ENCODE data around the gene MARCHF10.
"Not testable (repeated sequence)": the region's sequence is repeated elsewhere in the genome, so short reads cannot be mapped to it uniquely, and the experiment has no call there.

Gene MARCHF10

DNA sequence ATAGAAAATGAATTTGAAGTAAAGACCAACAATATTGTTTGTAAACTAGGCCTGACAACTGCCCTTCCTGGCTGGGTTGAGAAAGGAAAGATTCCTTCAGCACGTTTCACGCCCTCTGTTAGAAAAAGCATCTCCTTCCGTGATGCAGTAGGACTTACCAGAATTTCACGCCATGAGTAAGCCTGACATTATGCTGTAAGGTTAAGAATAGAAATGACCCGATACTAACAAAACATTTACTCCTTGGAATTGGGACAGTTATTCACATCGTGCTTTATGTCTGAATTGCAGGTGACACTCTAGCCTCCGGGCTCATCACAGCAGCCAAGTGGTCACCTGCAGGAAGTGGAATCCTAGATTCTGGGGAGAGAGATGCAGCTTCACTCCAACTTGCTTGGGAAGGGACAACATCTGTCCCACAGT is 17.5 kb downstream of the MARCHF10 start:
- DNase-seq (ENCODE audit: low spot score) = no peak

DNA sequence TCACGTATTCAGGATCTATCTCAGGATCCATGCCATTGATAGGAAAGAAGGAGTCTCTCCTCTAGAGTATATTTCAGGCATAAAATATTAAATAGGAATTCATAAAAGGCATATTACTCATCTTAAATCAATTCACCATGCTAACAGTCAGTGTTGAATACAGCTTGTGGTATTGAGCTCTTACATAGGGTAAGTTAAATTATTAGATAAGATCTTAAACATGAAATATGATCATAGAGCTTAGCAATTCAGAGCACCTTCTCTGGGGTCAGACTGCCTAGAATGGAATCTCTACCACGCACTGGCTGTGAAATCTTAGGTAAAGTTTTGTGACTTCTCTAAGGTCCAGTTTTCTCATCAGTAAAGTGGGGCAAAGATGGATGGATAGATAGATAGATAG is 20.7 kb downstream of the MARCHF10 start:
- no peak for DNase-seq (ENCODE audit: low spot score)

DNA sequence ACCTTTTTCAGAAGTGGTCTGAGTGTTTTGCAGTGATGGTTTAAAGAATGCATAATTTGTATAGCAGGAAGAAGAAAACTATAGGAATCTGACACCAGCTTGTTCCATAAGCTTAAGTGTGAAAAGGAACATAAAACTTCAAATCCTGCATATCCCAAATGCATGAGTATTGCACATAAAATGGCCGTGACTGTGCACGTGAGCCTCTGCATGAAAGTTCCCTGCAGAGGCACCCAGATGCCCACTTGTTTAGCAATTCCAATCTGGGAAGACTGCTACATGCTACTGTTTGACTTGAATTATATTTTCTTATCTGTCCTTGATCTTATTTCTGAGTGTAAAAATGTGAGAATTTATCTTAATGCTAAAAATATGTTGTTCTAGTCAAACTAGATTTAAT is 21.5 kb downstream of the MARCHF10 start:
- DNase-seq (ENCODE audit: low spot score) = no peak

DNA sequence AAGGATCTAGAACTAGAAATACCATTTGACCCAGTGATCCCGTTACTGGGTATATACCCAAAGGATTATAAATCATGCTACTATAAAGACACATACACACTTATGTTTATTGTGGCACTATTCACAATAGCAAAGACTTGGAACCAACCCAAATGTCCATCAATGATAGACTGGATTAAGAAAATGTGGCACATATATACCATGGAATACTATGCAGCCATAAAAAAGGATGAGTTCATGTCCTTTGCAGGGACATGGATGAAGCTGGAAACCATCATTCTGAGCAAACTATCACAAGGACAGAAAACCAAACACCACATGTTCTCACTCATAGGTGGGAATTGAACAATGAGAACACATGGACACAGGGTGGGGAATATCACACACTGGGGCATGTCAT is 22.1 kb downstream of the MARCHF10 start:
- not testable (repeated sequence) for DNase-seq (ENCODE audit: low spot score)

DNA sequence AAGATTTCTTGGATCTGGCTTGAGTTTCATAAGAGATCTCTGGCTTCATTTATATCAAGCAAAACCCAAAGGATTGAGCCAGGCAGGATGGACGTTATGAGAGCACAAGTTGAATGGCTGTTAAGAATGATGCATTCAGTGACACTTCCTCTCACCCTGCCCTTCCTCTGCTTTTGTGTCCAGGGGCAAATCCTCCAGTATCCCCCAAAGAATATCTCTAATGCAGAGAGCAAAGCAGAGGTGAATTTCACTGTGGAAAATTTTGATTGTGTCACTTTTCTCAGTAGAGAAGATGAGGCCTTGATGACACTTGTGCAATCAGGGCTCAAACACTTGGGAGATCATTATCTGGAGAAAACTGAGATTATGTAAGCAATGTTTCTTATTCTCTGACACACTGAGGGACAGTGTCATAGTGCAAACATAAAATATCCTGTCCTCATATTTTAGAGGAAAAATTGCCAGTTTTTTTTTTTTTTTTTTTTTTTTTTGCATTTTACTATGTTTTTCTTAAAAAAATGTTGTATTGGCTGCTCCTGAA is 25.3 kb downstream of the MARCHF10 start:
- DNase-seq (ENCODE audit: low spot score) = no peak

DNA sequence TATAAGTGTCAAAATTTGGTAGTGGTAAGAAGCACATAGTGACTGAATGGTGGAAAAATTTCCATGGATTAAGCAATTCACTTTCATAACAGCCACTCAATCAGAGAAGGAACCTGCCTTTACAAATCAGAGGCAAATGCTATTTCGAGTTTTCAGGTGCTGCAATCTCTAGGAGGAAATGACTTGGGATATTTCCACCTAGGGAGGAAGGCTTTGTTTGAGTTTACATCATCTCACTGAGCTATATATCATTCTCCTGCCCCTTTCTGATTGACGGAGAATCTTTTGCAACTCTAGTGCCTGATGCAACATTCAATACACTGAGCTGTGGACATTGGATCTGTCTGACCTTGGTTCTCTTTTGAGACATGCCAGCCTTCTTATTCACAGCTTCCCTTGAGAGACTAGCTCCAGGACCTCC is 26.3 kb downstream of the MARCHF10 start:
- no peak for DNase-seq (ENCODE audit: low spot score)

DNA sequence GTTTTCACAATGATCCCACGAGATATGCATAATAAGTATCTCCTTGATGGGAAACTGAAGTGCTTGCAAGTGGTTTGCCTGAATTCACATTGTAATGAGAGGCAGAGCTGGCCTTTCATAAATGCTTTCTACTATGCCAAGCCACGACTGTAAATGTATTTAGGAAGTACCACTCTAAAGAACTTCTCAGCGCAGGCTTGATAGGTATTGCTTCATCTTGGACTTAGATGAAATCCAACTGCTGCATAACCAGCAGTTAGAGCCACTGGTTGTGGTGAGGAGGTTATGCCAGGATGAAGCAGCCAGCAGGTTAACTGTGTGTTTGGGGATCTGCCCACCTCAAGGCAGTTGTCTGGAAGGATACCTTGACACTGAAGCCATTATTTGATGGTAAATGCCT is 26.8 kb downstream of the MARCHF10 start:
- no peak for DNase-seq (ENCODE audit: low spot score)

DNA sequence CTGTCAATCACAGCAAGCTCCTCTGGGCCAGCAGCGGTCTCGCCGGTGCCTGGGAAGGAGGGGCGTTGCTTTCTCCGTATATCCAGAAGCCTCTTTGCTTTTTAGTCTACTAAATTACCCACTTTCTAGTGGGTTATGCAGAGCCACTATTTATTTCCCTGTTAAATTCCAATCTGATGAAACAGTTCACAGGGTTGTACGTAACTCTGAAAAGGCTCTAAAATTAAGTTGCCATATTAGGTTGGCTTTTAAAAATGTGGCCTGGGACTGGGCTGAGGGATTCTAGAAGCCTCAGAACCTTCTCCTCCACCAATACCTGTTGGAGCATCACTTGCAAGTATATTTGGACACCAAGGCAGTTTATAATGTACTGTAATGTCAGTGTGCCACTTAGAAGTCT is 27.2 kb downstream of the MARCHF10 start:
- DNase-seq (ENCODE audit: low spot score) = no peak

DNA sequence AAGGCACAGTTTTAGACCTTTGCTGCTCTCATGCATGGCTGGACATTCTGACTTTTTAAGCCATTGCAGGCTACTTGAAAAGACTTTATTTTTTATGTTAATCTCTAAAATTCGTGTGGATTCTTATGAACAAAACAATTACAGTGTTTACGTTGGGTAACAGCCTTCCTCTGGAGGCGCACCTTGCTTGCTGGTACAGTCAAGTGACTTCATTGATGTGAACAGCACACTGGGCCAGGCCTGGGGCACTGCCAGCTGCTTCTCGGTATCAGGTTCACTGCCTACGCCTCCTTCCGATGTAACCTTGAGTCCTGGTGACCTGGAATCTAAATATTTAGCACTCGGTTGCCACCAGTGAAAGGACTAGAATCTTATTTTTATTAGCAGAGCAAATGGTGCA is 27.8 kb downstream of the MARCHF10 start:
- DNase-seq (ENCODE audit: low spot score) = no peak

DNA sequence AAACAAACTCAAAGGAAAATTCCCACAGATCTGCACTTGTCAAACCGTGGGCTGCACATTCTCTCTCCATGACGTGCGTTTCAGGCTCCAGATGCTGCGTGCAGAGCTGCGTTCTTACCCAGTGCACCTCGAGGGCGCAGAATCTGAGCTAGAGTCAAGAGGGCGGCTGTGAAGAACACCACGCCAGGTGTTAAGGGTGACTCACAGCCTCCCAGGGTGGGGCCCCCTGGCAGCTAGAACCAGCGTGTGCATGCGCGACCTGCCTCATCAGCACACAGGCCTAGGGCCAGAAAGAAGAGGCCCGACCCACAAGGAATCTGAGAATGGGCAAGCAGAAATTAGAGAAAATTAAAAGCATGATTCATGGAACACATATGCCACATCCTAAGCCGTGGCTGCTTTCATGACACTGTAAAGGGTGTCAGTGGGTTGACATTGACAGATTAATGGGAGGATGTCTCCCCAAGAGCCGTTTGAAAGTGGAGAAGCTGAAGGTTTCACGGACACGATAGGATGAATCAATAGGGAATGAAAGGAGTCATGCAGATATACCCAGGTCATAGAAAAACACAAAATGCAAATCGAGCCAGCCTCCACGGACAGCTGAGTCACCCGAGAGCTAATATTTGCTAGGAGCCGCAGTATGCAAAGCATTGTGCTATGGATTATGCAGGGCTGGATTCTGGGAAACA is 29.0 kb downstream of the MARCHF10 start:
- no peak for DNase-seq (ENCODE audit: low spot score)

DNA sequence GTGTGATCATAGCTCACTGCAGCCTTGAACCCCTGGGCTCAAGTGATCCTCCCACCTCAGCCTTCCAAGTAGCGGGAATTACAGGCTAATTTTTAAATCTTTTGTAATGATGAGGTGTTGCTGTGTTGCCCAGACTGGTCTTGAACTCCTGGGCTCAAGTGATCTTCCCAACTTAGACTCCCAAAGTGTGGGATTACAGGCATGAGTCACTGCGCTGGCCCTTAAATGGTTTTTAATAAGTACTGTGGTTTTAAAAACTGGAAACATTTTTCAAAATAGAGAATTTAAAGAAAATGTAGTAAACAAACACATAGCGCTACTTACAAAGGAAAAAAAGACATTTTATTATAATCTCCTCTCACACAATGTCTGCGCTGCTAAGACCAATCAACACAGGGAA is 32.2 kb downstream of the MARCHF10 start:
- no peak for DNase-seq (ENCODE audit: low spot score)

DNA sequence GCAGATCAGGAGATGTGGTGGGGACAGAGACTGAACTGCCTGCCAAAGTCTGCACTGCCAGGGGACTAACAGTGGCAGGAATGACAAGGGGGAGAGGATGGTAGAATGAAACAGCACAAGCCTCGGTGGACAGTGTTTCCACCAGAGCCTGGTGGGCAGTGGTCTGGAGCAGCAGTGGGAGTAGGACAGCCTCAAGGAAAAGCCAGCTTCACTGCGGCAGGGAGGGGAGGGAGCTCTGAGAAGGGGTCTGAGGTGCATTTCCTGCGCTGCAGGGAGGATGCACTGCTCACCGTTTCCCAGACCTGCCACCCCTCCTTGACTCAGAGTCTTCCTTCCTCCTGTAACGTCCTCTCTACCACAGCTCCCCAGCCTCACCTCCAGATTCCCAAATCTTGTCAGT is 33.8 kb downstream of the MARCHF10 start:
- DNase-seq (ENCODE audit: low spot score) = no peak

DNA sequence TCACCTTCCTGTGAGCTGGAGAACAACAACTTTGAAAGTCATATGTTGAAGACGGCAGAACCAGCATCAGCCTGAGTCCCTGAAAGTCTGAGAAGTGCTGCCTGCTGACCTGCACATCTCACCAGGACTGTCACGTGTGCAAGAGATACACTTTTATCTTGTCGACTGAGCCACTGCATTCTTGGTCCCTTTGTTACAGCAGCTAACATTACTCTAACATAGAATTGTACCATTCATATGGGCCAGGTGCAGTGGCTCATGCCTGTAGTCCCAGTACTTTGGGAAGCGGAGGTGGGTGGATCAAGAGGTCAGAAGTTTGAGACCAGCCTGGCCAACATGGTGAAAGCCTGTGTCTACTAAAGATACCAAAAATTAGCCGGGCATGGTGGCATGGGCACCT is 40.1 kb downstream of the MARCHF10 start:
- no peak for DNase-seq (ENCODE audit: low spot score)

DNA sequence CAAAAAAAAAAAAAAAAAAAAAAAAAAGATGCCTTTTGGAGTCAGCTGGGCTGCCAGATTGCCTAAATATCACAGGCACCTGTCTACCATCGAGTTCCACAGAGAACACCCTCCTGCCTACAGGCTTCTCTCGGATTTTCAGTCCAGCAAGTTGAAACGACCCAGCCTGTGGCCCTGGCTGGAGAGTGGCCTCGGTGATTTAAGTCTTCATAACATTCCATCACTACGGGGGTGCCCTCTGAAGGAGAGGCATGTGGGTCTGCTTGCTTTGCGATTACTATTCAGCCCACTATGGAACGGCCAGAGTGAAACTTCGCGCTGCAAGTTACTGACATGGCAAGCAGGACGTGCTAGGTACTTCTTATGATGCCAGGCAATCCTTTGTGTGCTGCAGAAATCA is 42.8 kb downstream of the MARCHF10 start:
- DNase-seq (ENCODE audit: low spot score) = no peak

DNA sequence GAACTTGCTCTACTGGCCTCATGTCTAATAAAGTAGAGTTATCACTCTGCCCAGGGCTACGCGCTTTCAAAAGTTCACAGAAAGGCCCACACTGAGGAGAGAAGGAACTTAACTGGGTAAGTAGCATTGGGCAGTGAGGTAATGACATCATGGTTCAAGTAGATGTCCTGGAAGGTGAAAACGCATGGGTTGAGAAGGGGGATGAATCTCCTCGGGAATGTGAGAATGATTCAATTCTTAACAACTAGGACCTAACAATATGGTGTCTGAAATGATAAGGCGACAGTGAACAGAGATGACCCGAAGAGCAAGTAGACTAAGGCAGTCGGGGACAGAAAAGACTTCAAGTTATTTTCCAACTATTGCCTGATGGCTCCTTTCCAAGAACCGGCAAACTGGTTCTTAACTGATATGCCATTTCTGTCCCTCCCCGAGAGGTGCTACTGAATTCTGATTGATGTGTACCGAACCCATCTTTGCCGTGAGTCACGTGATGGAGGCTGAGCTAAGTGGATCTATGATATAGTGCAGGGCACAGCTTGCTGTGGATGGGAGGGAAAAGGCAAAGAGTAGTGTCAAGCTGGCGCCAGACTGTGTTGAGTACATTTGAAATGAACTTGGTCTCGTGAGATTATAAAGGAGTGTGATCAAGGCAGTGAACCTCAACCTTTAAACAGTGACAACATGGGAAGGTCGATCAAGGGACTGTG is 44.1 kb downstream of the MARCHF10 start:
- DNase-seq (ENCODE audit: low spot score) = no peak

DNA sequence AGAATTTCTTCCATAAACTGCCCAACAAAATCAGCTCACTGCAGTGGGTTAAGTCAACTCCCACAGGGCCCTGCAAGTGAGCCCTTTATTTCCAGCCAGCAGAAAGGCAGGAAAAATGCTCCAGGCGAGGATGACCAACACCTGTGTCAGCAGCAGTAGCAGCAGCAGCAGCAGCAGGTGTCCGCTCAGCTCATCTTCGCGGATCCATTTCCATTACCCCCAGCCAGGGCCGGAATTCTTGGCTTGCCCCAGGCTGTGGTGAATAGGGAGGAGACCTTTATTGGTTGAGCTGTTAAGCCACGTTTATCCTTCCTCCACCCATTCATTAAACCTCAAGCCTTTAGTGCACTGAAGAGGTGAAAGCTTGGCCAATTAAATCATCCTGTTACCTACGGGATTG is 46.2 kb downstream of the MARCHF10 start:
- DNase-seq (ENCODE audit: low spot score) = no peak

DNA sequence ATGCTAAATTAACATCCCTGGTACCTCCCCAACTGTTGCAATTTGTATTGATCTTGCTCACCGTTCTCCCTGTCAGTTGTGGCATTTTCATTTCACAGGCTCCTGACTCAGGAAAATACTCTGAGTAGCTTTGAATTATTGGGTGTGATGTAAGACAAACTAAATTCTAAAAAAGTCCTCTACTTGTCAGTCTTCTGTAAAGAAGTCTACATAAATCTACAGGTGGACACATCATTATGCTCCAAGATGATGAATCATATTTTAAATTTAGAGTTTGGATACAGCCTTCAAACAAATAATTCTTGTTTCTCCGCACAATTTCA is 47.2 kb downstream of the MARCHF10 start:
- no peak for DNase-seq (ENCODE audit: low spot score)

DNA sequence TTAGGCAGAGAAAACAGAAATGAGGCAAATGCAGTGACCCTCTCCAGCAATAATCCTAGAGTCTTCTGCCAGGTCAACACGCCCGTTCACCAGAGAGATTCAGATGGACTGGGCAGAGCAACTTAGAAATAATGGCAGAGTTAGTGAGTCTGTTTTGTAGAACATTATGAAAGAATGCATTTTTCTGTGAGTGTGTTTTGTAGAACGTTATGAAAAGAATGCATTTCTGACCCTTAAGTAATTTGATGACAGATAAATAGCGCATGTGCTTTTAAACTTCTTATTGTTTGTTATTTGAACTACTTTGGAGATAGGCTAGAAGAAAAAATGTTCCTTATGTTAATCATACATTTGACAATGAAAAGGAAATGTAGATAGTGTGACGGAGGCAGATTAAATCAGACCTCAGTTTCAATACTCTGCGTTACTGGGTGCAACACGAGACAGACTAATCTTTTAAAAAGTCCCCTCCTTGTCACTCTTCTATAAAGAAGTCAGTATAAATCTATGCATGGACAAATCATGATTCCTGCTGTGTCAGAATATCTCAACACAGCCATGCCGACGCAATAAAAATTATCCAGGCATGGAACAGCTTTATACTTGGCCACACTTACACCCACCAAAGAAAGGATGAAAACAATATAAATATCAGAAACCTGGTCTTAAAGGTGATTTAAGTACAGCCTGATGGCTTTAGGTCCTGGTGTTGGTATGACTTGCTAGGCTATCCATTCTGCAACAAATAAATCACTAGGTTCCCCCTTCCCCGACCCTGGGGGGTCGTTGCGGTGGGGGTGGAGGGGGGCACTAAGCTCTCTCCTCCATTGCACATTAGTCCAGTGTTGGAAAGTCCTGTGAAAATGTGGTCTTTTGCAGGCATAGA is 47.8 kb downstream of the MARCHF10 start:
- no peak for DNase-seq (ENCODE audit: low spot score)

DNA sequence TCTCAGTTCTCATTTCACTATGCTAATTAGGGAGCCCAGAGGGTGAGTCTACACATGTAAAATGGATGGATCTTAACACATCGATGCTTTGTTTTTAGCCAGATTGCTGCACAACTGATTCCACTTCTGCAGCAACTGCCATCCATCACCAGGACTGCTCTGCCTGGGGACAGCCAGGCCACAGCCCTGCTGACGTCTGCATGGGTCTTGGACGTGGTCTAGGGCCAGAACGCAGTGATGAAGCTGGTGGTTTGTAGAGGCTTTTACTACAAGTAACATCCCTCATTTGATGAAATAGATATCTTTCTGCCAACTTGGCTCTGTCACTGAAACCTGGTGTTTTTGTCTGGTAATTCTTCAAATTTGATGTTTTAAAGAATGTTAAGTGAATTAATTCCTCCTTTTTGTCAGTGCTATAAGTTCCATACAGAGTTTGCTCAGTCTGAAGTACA is 50.6 kb downstream of the MARCHF10 start:
- DNase-seq (ENCODE audit: low spot score) = no peak

DNA sequence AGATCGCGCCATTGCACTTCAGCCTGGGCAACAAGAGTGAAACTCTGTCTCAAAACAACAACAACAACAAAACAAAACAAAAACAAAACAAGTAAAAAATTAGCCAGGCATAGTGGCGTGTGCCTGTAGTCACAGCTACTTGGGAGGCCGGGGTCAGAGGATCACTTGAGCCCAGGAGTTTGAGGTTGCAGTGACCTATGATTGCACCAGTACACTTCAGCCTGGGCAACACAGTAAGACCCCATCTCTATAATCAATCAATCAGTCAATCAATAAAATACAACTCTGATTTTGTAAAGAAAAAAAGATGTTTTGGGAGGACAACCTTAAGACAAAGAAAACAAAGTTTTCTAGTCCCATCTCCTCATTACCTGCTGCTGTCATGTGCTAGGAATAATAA is 51.9 kb downstream of the MARCHF10 start:
- no peak for DNase-seq (ENCODE audit: low spot score)

DNA sequence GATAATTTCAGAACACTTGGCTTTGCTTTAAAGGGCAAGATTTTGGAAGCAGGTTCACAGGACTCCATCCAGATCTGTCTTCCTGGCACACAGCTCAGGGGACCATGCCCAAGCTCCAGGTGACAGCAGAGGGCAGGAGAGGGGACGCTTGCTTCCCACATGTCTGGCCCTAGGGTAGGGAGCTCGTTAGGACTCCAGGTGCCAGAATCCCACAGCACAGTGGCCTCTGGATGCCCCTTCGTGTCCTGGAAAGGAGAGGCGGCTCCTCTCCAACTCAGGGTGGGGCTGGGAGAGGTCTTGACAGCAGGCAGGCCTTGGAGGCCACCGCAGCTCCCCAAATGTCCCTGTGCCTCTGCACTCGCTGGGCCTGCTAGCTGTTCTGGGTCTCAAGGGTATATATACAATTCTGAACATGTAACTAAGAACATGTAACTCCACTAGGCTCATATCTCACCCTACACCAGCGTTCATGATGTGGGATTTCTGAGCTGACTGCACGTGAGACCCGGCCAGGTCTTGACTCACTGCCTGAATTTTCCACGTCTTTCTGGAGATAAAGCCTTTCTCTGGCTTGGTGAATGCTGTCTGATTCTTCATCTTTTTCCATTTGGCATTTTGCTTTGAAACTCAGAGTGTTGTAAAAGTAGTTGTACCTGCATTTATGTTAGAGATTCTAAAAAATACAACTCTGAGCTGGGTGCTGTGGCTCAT is 52.8 kb downstream of the MARCHF10 start:
- DNase-seq (ENCODE audit: low spot score) = no peak

DNA sequence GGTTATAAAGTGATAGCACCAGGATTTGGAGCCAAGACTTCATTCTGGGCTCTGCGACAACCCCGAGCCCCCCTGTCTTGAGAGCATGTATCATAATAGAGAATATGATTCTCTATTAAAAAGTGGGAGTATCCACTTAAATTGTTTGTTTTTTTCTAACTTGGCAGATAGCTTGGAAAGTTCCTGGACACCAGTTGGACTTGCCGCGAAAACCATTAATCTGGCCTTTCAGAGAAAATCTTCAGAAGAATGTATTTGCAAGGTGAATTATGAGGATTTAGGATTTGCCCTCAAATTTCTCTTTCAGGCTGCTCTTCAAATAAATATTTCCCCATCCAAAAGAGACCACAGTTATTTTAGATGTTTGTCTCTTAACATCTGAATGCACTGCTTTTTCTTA is 53.5 kb downstream of the MARCHF10 start:
- DNase-seq (ENCODE audit: low spot score) = no peak
